HG03103 (cell line): ENCODE results near the gene MAML2.

Experiments used
- ATAC-seq: cut with Tn5 transposase; IDR thresholded peaks from one replicate; pipeline ENCODE4 v1.9.1; 2021; ENCODE audit warnings: low read depth; ENCODE audit not compliant: unreplicated experiment

MAML2 gene

DNA sequence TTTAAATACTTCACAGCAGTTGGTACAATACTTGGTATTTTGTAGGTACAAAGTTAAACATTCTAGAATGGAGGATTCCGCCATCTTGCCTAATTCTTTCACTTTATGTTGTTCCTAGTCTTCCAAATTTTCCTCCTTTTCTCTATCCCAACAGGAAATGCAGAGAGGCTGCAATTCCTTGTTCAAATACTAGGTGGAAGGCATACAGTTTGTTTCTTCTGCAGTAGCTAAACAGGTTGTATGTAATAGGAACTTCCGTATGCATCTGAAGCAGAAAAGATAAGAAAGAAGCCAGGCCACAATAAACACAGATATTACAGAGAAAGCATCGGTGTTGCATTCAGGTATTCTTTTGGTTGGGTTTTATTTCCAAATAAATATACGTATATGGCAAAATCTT is 232.7 kb downstream of the MAML2 start:
- no peak for ATAC-seq

DNA sequence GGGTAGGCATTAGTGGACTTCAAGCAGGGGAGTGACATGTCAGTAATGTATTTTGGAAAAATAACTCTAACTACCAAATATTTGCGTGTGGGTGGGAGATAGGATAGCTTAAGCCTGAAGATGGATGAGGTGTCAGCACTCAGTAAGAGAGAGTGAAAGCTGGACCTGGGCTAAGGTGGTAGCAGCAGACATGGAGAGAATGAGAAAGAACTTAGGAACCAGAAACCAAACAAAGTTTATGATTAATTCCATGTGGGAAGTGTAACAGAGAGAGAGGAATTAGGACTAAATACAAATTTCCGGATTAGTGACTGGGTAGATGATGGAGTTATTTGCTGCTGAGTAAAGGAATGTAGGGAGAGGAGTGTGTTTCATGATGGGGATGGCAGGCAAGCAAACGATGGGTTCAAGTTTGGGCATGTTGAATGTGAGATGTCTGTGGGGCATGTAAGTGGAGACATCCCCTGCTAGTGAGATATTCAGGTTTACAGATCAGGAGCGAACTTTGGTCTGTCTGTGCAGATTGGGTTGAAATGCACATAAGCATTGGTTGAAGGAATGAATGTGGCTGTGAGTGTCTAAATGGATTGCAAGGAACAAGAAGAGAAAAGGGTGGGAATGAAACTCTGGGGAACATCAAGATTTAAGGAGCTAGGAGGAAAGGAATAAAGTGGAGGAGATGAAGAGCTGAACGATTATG is 233.5 kb downstream of the MAML2 start:
- ATAC-seq = no peak

DNA sequence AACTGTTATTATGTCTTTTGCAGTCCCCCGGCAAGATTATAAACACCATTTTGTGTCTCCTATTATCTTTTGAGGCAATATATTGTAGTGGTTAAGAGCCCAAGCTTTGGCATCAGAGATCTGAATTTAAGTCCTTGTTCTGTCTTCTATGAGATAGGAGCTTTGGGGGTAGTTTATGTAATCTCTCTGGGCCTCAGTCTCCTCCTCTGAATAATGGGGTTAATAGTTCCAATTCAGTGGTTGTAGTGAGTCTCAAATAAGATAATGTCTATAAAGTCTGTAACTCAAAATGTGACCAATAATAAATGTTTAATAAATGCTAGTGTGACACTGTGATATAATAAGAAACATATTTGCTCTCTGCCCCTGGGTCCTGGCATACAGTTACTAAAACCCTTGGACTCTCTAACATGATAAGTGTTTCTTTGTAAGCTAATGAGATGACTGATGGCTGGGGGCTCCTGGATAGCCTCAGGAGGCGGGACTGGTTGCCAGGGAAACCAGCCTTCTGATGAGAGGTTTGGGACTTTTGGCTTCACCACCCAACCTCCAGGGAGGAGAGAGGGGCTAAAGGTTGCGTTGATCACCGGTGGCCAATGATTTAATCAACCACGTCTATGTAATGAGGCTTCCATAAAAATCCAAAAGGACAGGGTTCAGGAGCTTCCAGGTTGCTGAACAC is 235.7 kb downstream of the MAML2 start:
- ATAC-seq = no peak

DNA sequence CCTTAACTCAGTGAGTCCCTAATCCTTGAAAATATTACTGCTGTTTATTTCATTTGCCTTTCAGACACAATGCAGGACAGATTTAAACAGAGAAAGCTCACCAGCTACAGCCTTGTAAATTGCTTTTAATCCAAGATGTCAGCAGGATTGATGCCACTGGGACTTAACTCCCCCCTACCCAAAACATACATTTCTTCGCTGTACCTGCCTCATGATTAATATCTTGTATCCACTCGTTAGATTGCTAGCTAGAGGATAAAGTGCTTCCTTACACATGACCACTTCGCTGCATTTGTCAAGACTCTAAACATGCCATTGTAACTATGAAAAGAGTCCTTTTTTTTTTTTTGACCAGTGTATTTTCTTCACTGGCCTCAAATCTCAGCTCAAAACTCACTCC is 236.3 kb downstream of the MAML2 start:
- ATAC-seq = no peak

- ATAC-seq = no peak
Observed at GRCh38 chr11:96105944-96106343, 237.1 kb downstream of the MAML2 start.

DNA sequence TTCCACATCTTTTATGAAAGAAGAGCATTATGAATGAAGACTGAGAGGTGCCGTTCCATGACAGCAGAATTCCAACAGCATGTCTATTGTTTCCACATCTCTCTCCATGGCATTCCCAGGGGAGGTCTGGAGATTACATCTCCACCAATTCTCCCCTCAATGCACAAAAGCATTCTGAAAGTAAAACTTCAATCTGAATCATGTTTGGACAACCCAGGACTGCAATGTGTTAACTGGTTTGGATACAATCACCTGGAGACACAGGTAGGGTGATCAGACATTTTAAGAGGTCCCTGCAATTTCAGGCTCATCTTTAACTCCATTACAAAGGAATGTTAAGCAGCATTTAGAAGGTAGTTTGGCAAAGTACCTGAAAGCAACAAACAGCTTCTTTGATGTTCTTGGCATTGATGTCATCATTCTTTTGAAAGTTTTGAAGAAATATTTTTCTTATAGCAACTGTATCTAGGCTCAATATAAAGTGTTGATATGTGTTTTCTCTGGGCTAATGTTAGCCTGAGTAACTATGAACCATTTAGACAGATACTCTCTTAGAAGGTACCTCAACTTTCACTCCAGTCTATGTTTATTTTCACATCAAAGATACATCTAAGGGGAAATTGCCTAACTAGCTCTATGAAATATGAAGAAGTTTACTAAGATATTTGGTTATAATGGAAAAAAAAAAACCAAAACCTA is 237.6 kb downstream of the MAML2 start:
- ATAC-seq = no peak

GRCh38 chr11:96104496-96104895 is 238.5 kb downstream of the MAML2 start:
- ATAC-seq = no peak

- ATAC-seq = no peak
Observed at GRCh38 chr11:96103721-96104120, 239.3 kb downstream of the MAML2 start.

DNA sequence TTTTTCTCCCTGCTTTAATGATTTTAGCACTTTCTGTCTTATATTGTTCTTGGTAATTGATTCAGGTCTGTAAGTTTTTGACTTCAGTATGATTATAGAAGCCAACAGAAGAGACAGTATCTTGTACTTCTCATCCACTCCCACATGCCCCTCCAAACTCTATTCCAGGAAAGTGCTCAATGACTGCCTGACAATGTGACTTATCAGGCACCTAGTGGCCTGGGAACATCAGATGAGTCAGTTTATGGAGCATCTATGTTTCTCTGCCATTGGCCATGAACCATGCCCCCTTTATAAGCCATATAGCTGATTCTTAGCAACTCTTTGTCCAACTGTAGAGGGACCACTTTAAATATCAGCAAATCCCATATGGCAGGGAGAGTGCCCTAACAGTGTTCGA is 239.9 kb downstream of the MAML2 start:
- no peak for ATAC-seq

- ATAC-seq = no peak
Observed at GRCh38 chr11:96102664-96103078, 240.3 kb downstream of the MAML2 start.

DNA sequence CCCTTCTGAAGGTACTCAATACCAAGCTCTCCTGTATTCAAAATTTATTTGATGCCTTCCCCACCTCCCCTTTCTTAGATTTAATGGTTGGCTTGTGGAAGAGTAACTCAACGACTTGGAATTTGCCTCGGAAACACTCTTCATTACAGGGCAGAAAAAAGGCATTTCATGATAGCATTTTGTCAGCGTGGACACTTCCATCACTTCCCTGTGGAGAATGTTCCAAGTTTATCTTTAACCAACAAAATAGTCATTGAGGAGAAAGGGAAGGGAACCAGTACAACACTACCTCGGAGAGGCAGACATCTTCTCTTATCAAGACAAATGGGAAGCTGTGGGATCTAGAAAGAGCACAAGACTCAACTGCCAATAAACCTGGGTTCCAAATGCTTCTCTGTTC is 241.8 kb downstream of the MAML2 start:
- ATAC-seq = no peak

DNA sequence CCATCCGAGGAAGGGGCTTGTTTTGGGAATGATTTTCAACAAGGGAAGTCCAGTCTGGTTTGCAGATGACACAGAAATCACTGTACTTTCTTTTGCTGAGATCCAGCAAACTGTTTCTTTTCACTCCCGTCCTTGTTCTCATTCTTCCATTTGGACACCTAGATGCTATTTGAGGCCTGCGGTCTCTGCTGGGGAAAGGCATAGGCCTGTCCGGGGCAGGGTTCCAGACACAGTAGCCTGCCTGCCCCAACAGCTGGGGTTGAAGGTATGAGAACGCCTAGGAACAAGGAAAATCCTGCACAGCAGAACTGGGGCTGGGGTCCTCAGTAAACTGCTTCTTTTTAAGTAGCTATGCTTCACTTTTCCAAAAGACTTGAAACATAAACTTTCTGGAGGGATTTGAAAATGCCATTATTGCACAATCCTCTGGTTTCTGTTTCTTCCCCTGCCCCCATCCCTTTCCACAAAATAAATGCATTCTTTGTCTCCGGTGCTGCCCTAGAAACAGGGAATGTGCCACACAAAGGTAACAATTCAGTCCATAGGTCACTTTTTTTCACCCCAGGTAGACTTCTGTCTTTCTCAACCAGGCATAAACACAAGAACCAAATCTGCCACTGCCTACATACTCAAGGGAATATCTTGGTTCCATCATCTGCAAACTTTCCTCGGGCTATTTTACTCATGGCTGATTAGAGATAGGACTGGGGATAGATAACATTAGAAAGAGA is 244.3 kb downstream of the MAML2 start:
- no peak for ATAC-seq

DNA sequence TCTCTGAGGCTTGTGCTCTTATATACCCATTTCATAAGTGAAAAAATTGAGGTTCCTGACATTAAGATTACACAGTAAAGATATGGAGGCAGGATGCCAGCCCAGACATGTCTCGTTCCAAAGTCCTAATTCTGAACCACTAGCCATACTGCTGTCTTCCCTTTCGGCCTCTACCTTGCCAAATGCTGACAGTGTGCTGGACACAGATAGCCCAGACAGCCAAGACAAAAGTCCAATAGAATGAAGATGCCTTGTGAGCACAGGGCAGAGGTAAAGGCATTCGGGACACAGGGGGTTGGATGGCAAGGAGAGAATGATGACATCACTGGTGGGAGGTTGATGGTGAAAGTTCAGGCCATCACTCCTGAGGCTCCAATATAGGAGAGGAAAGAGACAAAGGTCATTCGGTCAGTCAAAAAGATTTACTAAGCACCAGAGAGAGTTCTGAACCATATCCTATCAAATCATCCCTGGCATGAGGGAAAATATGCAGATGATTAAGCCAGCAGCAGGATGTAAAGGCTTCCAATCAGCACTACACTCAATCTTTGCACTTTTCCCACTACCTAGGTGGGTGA is 245.1 kb downstream of the MAML2 start:
- no peak for ATAC-seq

DNA sequence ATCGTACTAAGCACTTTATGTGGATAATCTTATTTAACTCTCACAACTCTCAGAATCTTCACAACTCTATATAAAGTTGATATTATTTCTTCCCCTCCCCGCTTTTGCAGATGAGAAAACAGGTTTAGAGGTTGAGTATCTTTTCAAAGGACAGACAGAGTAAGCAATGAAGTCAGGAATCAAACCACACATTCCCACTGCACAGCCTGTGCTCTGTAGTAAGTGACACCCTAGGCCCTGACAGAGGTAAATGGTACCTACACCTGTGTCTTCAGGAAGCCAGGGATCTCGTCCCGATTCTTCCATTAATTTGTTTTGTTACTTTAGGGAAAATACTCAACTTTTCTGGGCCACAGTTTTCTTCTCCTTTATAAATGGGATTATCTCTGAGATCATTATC is 246.6 kb downstream of the MAML2 start:
- ATAC-seq = no peak

DNA sequence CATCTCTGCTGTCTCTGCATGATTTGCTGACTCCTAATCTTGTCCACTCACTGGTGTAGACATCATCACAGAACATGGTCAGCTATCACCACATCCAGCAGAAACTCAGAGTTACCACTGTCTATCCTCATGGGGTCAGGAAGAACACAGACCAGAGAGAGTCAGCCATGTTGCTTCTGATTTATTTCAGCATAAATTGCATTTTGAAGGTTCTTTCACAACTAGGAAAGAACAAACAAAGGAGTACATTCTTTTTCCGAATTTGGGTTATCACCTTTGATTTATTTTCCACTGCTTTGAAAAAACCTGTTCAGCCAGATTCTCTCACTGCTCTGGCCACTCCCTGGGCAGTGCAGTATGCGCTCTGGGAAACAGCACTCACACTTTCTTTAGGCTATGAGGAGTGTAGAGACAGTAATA is 247.1 kb downstream of the MAML2 start:
- no peak for ATAC-seq

DNA sequence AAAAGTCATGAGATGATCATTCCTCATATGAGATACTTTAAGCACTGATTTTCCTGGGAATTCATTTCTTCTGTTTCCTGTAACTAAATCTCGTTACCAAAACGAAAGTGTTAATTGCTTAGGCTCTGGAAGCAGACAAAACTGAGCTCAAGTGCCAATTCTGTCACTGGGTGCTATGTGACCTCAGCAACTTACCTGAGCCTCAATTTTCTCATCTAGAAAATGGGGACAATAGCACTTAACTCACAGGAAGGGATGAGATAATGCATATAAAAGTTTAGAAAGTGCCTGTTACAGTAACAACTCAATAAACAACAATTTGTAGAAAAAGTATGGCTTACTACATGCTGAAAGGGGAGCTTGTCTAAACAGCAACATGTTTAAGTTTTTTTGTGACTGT is 248.8 kb downstream of the MAML2 start:
- no peak for ATAC-seq

DNA sequence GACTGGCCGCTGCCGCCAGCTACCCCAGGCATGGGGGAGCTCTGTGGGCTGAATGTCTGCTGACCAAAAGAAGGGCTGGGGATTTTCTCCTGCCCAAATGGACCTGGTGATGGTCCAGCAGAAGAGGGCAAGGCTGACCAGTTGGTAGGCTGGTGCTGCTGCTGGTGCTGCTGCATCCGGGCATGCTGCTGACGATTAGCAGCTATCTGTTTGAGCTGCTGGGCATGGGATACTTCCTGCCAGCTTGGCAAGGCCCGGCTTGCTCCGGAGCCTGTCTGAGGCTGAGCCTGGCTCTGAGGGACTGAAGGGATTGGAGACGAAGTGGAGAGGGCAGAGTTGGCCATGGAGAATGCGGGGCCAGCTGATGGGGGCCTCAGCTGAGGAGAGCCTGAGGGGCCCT is 250.5 kb downstream of the MAML2 start:
- no peak for ATAC-seq

DNA sequence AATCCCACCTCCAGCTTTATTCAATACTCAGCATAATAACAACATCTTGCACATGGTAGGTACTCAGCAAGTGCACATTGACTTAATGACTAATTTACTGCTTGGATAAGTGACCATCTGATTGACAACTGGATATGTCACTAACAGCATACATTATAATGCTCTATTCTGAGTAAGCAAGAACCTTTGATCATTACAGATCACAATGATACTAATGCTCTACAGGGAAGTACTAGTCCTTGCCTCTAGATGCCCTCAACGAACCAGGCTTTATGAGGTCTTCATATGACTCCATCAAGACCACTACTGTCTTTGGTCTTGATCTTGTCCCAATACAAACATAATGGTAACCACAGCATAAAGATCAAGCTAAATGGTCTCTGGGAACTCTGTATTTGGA is 251.5 kb downstream of the MAML2 start:
- ATAC-seq = no peak

DNA sequence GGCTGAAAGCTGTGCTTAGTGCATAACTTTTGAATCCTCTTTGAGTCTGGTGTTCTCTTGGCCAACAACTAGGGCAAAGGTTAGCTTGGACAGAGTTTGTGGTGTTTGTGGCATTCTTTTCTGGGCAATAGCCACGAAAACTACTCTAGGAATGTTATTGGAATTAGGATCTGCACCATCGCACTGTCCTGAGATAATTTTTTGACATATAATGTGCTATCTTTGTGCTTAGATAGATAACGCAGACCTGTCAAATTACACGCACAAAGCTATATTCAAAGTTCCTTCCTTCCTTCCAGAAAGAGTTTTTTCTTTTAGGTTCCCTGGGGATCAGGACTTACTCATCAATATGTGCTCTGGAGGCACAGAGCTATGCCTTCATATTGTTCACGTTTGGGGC is 252.3 kb downstream of the MAML2 start:
- ATAC-seq = no peak

DNA sequence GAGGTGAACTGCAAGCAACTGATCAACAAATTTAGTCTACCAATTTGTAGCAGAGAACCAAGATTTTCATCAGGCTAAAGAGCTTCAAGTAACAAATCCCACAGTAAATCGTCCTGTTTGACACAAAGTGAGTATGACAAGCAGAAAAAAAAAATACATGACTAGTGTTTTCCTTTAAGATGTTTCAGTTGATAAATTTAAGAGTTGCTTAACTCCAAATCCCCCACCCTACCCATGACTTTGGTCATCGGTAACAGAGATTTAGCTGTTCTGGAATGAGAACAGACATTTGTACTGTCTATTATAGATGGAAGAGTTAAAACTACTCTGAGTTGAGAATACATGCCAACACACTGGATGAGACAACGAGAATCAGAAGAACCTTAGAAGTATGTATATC is 254.1 kb downstream of the MAML2 start:
- no peak for ATAC-seq

- ATAC-seq = no peak
Observed at GRCh38 chr11:96086111-96086510, 256.9 kb downstream of the MAML2 start.
